Astrocyte of the spinal cord (primary cell): ENCODE data around the gene PWWP2B.

Experiments used
- DNase-seq: peaks from one replicate; pipeline ENCODE4 v3.0.0; 2011; ENCODE audit warnings: low read depth, low spot score
- H3K4me3 ChIP-seq: 2 replicates; pipeline ENCODE4 v1.5.1; 2011; ENCODE audit warnings: low read depth, mild to moderate bottlenecking, low read length, moderate library complexity
- CTCF ChIP-seq: IDR thresholded peaks from 2 replicates; pipeline ENCODE4 v1.5.1; 2012; ENCODE audit warnings: low read depth, mild to moderate bottlenecking, low read length, inconsistent platforms
- in situ Hi-C: cut with HindIII; loops from 2 replicates; pipeline ENCODE4 v1.10.0; 2017; ENCODE audit warnings: low sequenced_read_pairs

The PWWP2B gene

GRCh38 chr10:132409667-132410028 lies 12.6 kb downstream of the PWWP2B start:
- in situ Hi-C loops, result no loop called here
- no peak overlapping the region for H3K4me3 ChIP-seq
- DNase-seq, result no peak
- TF ChIP-seq CTCF, result no peak

- no peak for TF ChIP-seq CTCF
- no peak for DNase-seq
- no peak overlapping the region for H3K4me3 ChIP-seq
- in situ Hi-C loops, result no loop called here
Measured at GRCh38 chr10:132410056-132410778, 13.2 kb downstream of the PWWP2B start.

- in situ Hi-C loops, result no loop called here
- TF ChIP-seq CTCF, result no peak
- no peak overlapping the region for H3K4me3 ChIP-seq
- no peak for DNase-seq
Measured at GRCh38 chr10:132410779-132411532, 14.0 kb downstream of the PWWP2B start.

- no peak overlapping the region for H3K4me3 ChIP-seq
- in situ Hi-C loops, result no loop called here
- peak; percentile 11 for TF ChIP-seq CTCF
- DNase-seq, result peak; percentile 34
Measured at GRCh38 chr10:132411561-132412253, 14.7 kb downstream of the PWWP2B start.

- no peak for DNase-seq
- in situ Hi-C loops, result no loop called here
- H3K4me3 ChIP-seq, result no peak overlapping the region
- TF ChIP-seq CTCF, result no peak
Measured at GRCh38 chr10:132412316-132413192, 15.6 kb downstream of the PWWP2B start.
